K562 (cell line): Measurements from ENCODE around the gene VPREB3. TPM values are rescaled to one million over a fixed set of nuclear protein-coding genes. Genes with fewer than 3 reads are reported as not detected.

ENCODE experiments used
- ATF1 ChIP-seq, 2 experiments: fragments of 450-650 bp in 1 of 2; IDR thresholded peaks; 2 replicates each; pipeline ENCODE4 v1.6.1; 2016; ENCODE audit warnings: missing compliant biosample characterization in 1 of 2, missing genetic modification characterization in 1 of 2
- CTCF ChIP-seq, 3 experiments: IDR thresholded peaks in 2 of 3; conservative IDR thresholded peaks in 1 of 3; 2 replicates each; pipeline ENCODE4 v1.5.1; 2011 to 2012; ENCODE audit warnings: low read length in 3 of 3, mild to moderate bottlenecking in 3 of 3, control low read depth in 2 of 3, improper control_type of control experiment in 1 of 3, inconsistent platforms in 1 of 3, low read depth in 1 of 3, mixed read lengths in 1 of 3, moderate library complexity in 1 of 3; ENCODE audit not compliant: insufficient read depth in 2 of 3
- GTF3C2 ChIP-seq: IDR thresholded peaks from 3 replicates; pipeline ENCODE4 v1.6.1; 2011; ENCODE audit warnings: borderline replicate concordance, mild to moderate bottlenecking, moderate library complexity; ENCODE audit not compliant: insufficient read length; ENCODE audit errors: extremely low read depth
- HNRNPUL1 ChIP-seq: fragments of 200-400 bp; formaldehyde crosslinking; IDR thresholded peaks from 2 replicates; pipeline ENCODE4 v1.6.1; 2017; ENCODE audit warnings: low read length
- KDM5B ChIP-seq: fragments of 200-600 bp; sonication (generic); IDR thresholded peaks from 2 replicates; pipeline ENCODE4 v1.6.1; 2012; ENCODE audit warnings: low read depth, mild to moderate bottlenecking, moderate library complexity, low read length, control low read depth, inconsistent platforms; ENCODE audit not compliant: insufficient replicate concordance
- MYBL2 ChIP-seq, 2 experiments: fragments of 450-650 bp in 1 of 2; sonication (generic) in 1 of 2; formaldehyde crosslinking in 1 of 2; IDR thresholded peaks; 2 replicates each; pipeline versions ENCODE4 v1.6.1 to v1.8.1; 2017 to 2022; ENCODE audit warnings: borderline replicate concordance in 1 of 2, inconsistent platforms in 1 of 2, low read depth in 1 of 2, mild to moderate bottlenecking in 1 of 2, missing genetic modification reagents in 1 of 2, moderate library complexity in 1 of 2
- U2AF1 ChIP-seq: fragments of 200-400 bp; formaldehyde crosslinking; optimal IDR thresholded peaks from 2 replicates; pipeline ENCODE3; 2017; ENCODE audit warnings: mild to moderate bottlenecking, low read depth, low read length, moderate library complexity
- ZBTB11 ChIP-seq, 3 experiments: fragments of 200-800 bp in 1 of 3; fragments of 250-450 bp in 1 of 3; fragments of 450-650 bp in 1 of 3; sonication (Bioruptor Pico) in 1 of 3; sonication (Bioruptor generic) in 1 of 3; formaldehyde crosslinking in 1 of 3; IDR thresholded peaks; 2 replicates each; pipeline versions ENCODE4 v1.6.1 to v1.8.0; 2016 to 2022; ENCODE audit warnings: mild to moderate bottlenecking in 2 of 3, missing genetic modification characterization in 2 of 3, missing compliant biosample characterization in 1 of 3, moderate library complexity in 1 of 3
- ZNF609 ChIP-seq: sonication (generic); formaldehyde crosslinking; IDR thresholded peaks from 2 replicates; pipeline ENCODE4 v1.8.1; 2023; ENCODE audit warnings: missing genetic modification reagents, mild to moderate bottlenecking, borderline replicate concordance
- polyA plus RNA-seq, 8 experiments: library from polyadenylated mRNA; depleted of rRNA in 4 of 8; stranded (reverse) in 5 of 8; unstranded in 3 of 8; fragments of >200 nt; fragmentation: Nextera tagmentation in 2 of 8; fragmentation: Illumina TruSeq in 1 of 8; extraction: Ambion mirVana in 2 of 8; extraction: Trizol in 1 of 8; gene quantifications; 2 replicates each; pipeline versions ENCODE4 v1.2.1 to v1.2.3, GENCODE V29; 2011 to 2014; ENCODE audit warnings: inconsistent platforms in 1 of 8, missing spikeins in 1 of 8
- total RNA-seq, 7 experiments: library from RNA; depleted of rRNA in 6 of 7; stranded (reverse); fragments of >200 nt in 6 of 7; fragmentation: Illumina TruSeq in 2 of 7; extraction: Trizol in 2 of 7; gene quantifications; 2 replicates each; pipeline versions ENCODE4 v1.2.1 to v1.2.3, GENCODE V29; 2011 to 2021; ENCODE audit warnings: low replicate concordance in 1 of 7

Gene VPREB3
- total and polyA plus RNA-seq, 9 of the 15 experiments (the other 6 are each of a cell fraction or from before 2014, with no cell fraction given) = 0.14 to 0.71 (median 0.20) TPM; not detected in 6

GRCh38 chr22:23750714-23751440 lies 3.3 kb downstream of the VPREB3 start, which contains the start of gene ZNF70 (continued):
- TF ChIP-seq ZBTB11 (CRISPR knock-in tag; IDR thresholded peaks at IDR 0.05) = peak in 1 of 3 experiments; percentile 66; a peak in 2 of 6 replicates
- TF ChIP-seq KDM5B = peak; percentile 51
- TF ChIP-seq ATF1 (CRISPR knock-in tag; IDR thresholded peaks at IDR 0.05) = no peak
- TF ChIP-seq ATF1 (tag; IDR thresholded peaks at IDR 0.05) = peak; percentile 4; the same call in 1 of the 2 replicates
- peak; percentile 35 to 49 (median 43); a peak in 4 of 6 replicates for TF ChIP-seq CTCF (IDR thresholded peaks at IDR 0.05 in 2 of 3, conservative IDR thresholded peaks at IDR 0.05 in 1 of 3; ENCODE audit: insufficient read depth in 2 of 3, low read depth in 1 of 3, low read length in 3 of 3)
- no peak for TF ChIP-seq GTF3C2
- no peak for TF ChIP-seq U2AF1
- TF ChIP-seq HNRNPUL1 = no peak
- no peak for TF ChIP-seq MYBL2 (IDR thresholded peaks at IDR 0.05; ENCODE audit: low read depth)
- TF ChIP-seq MYBL2 (CRISPR knock-in tag; IDR thresholded peaks at IDR 0.05; ENCODE audit: borderline replicate concordance) = no peak
- TF ChIP-seq ZNF609 = no peak
